OCI-LY1 (cell line): Measurements from ENCODE around the gene TPRG1.

Source experiments
- H2AFZ ChIP-seq: fragments of 200-600 bp; sonication (generic), shearing (Covaris generic); 2 replicates; pipeline ENCODE4 v1.6.0; 2014; ENCODE audit warnings: antibody characterized with exemption, mild to moderate bottlenecking, low read length
- H3F3A ChIP-seq: fragments of 200-600 bp; sonication (generic), shearing (Covaris generic); 2 replicates; pipeline ENCODE4 v1.6.0; 2014; ENCODE audit warnings: mild to moderate bottlenecking, antibody characterized with exemption, low read length, moderate library complexity; ENCODE audit not compliant: insufficient read depth
- H3K27ac ChIP-seq: fragments of 200-600 bp; sonication (generic); 2 replicates; pipeline ENCODE4 v1.5.1; 2014; ENCODE audit warnings: low read length, mixed run types, mild to moderate bottlenecking, low read depth; ENCODE audit not compliant: poor library complexity, severe bottlenecking
- H3K27me3 ChIP-seq: fragments of 200-600 bp; sonication (generic); 2 replicates; pipeline ENCODE4 v1.6.0; 2014; ENCODE audit warnings: antibody characterized with exemption, mild to moderate bottlenecking, low read length, moderate library complexity; ENCODE audit not compliant: insufficient read depth
- H3K36me3 ChIP-seq: fragments of 200-600 bp; sonication (generic); 2 replicates; pipeline ENCODE4 v1.6.1; 2014; ENCODE audit warnings: mild to moderate bottlenecking, antibody characterized with exemption, low read length, moderate library complexity, mixed read lengths; ENCODE audit not compliant: insufficient read depth
- H3K4me1 ChIP-seq: fragments of 200-600 bp; sonication (generic); 2 replicates; pipeline ENCODE4 v1.5.1; 2014; ENCODE audit warnings: mild to moderate bottlenecking, low read length, moderate library complexity; ENCODE audit not compliant: insufficient read depth, severe bottlenecking
- H3K4me2 ChIP-seq: fragments of 200-600 bp; sonication (generic), shearing (Covaris generic); 2 replicates; pipeline ENCODE4 v1.6.1; 2014; ENCODE audit warnings: low read length
- H3K4me3 ChIP-seq: fragments of 200-600 bp; sonication (generic); 2 replicates; pipeline ENCODE4 v1.5.1; 2014; ENCODE audit warnings: low read length, low read depth, mild to moderate bottlenecking, mixed read lengths; ENCODE audit not compliant: poor library complexity, severe bottlenecking
- H3K79me2 ChIP-seq: fragments of 200-600 bp; shearing (Covaris generic); 2 replicates; pipeline ENCODE4 v1.6.1; 2016; ENCODE audit warnings: mixed run types, low read length, mixed read lengths; ENCODE audit not compliant: insufficient read depth
- H3K9ac ChIP-seq: fragments of 200-600 bp; sonication (generic), shearing (Covaris generic); 2 replicates; pipeline ENCODE4 v1.6.1; 2014; ENCODE audit warnings: mild to moderate bottlenecking, low read length, mixed read lengths
- H3K9me2 ChIP-seq: fragments of 200-600 bp; sonication (generic), shearing (Covaris generic); 2 replicates; pipeline ENCODE4 v1.6.1; 2014; ENCODE audit warnings: low read depth, mild to moderate bottlenecking, low read length, mixed read lengths
- H3K9me3 ChIP-seq: fragments of 200-600 bp; shearing (Covaris generic); 2 replicates; pipeline ENCODE4 v1.6.1; 2014; ENCODE audit warnings: low read length, mixed read lengths
- H4K20me1 ChIP-seq: fragments of 200-600 bp; sonication (generic), shearing (Covaris generic); 2 replicates; pipeline ENCODE4 v1.6.0; 2016; ENCODE audit warnings: mild to moderate bottlenecking, low read length; ENCODE audit not compliant: insufficient read depth
- CTCF ChIP-seq: fragments of 200-600 bp; sonication (generic), shearing (Covaris generic); IDR thresholded peaks from 2 replicates; pipeline ENCODE4 v1.5.1; 2017; ENCODE audit warnings: mild to moderate bottlenecking, antibody characterized with exemption, low read length, moderate library complexity, mixed read lengths
- EZH2 ChIP-seq: fragments of 200-600 bp; sonication (generic), shearing (Covaris generic); IDR thresholded peaks from 2 replicates; pipeline ENCODE4 v1.8.0; 2017; ENCODE audit warnings: borderline replicate concordance, mixed run types, mild to moderate bottlenecking, antibody characterized with exemption, low read length, moderate library complexity, mixed read lengths

Gene TPRG1

GRCh38 chr3:189295089-189295488 lies 123.3 kb downstream of the TPRG1 start:
- Histone ChIP-seq H3K79me2 (no peaks in the 10 kb centered on the region), H2AFZ (no peak overlapping the region), H3K27ac (no peak overlapping the region), H3F3A (no peaks in the 10 kb centered on the region), H3K36me3 (no peaks in the 10 kb centered on the region), H3K27me3 (no peaks in the 10 kb centered on the region), H3K9me2 (no peaks in the 10 kb centered on the region), H4K20me1 (no peaks in the 10 kb centered on the region), H3K4me2 (no peak overlapping the region), H3K9me3 (no peaks in the 10 kb centered on the region), H3K4me3 (no peak overlapping the region), H3K9ac (no peak overlapping the region), H3K4me1 (no peaks in the 10 kb centered on the region)
- TF ChIP-seq EZH2 (no peak), CTCF (no peak)

GRCh38 chr3:189297932-189298331 lies 126.2 kb downstream of the TPRG1 start:
- H3K4me3 ChIP-seq: no peak overlapping the region
- H3K9me3 ChIP-seq: no peaks in the 10 kb centered on the region
- H4K20me1 ChIP-seq: no peaks in the 10 kb centered on the region
- no peaks in the 10 kb centered on the region for H3F3A ChIP-seq
- no peaks in the 10 kb centered on the region for H3K27me3 ChIP-seq
- H3K9me2 ChIP-seq: no peaks in the 10 kb centered on the region
- no peak overlapping the region for H3K27ac ChIP-seq
- TF ChIP-seq EZH2: no peak
- TF ChIP-seq CTCF: no peak
- H3K79me2 ChIP-seq: no peaks in the 10 kb centered on the region
- H3K36me3 ChIP-seq: no peaks in the 10 kb centered on the region
- H3K4me2 ChIP-seq: no peak overlapping the region
- H2AFZ ChIP-seq: no peak overlapping the region
- H3K4me1 ChIP-seq: no peaks in the 10 kb centered on the region
- H3K9ac ChIP-seq: no peak overlapping the region

GRCh38 chr3:189298469-189299375 lies 127.0 kb downstream of the TPRG1 start:
- no peaks in the 10 kb centered on the region for H3K27me3 ChIP-seq
- no peak overlapping the region for H3K4me2 ChIP-seq
- H2AFZ ChIP-seq: no peak overlapping the region
- H3K9me3 ChIP-seq: no peaks in the 10 kb centered on the region
- no peak overlapping the region for H3K4me3 ChIP-seq
- no peaks in the 10 kb centered on the region for H3K79me2 ChIP-seq
- no peaks in the 10 kb centered on the region for H3K4me1 ChIP-seq
- no peaks in the 10 kb centered on the region for H3F3A ChIP-seq
- H4K20me1 ChIP-seq: no peaks in the 10 kb centered on the region
- H3K9me2 ChIP-seq: no peaks in the 10 kb centered on the region
- H3K9ac ChIP-seq: no peak overlapping the region
- H3K36me3 ChIP-seq: no peaks in the 10 kb centered on the region
- H3K27ac ChIP-seq: no peak overlapping the region
- no peak for TF ChIP-seq EZH2
- TF ChIP-seq CTCF: no peak
